Activated naive CD4-positive, alpha-beta T cell treated with anti-CD3 and anti-CD28 coated beads, Interleukin-2, amount 50 U/mL, for 16 hours (primary cell): ENCODE results near the gene MAPKAPK2.
"Not testable (repeated sequence)": the region's sequence is repeated elsewhere in the genome, so short reads cannot be mapped to it uniquely, and the experiment has no call there.

ENCODE experiments used
- DNase-seq: peaks from one replicate; pipeline ENCODE4 v3.0.0-alpha.2; 2020

The MAPKAPK2 gene

DNA sequence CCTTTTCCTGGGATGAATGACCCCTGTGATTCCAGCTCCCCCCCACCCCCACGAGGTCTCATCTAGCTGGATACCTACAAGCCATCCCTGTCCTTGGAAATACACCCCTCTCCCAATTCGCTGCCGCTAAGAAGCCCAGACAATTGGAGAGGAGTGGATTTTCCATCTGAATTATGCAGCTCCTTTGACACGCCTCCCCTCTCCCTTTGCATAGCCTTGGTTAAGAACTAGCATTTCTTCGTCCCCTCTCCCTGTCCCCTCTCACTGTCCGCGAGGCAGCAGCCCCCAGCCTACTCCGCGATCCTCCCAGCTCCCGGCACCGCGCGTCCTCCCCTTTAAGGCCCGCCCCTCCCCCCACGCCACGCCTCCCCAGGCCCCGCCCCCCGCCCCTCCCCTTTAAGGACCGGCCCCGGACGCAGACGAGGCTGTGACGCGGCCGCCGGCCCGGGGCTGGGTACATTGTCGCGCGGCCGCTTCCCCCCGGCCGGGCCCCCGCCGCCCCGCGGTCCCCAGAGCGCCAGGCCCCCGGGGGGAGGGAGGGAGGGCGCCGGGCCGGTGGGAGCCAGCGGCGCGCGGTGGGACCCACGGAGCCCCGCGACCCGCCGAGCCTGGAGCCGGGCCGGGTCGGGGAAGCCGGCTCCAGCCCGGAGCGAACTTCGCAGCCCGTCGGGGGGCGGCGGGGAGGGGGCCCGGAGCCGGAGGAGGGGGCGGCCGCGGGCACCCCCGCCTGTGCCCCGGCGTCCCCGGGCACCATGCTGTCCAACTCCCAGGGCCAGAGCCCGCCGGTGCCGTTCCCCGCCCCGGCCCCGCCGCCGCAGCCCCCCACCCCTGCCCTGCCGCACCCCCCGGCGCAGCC, at the start of gene MAPKAPK2:
TSS of gene MAPKAPK2 (plus strand) at position 428 of the 856 bp plus-strand sequence. CDS start at position 753, 325 bp downstream.
- DNase-seq: peak; percentile 70

DNA sequence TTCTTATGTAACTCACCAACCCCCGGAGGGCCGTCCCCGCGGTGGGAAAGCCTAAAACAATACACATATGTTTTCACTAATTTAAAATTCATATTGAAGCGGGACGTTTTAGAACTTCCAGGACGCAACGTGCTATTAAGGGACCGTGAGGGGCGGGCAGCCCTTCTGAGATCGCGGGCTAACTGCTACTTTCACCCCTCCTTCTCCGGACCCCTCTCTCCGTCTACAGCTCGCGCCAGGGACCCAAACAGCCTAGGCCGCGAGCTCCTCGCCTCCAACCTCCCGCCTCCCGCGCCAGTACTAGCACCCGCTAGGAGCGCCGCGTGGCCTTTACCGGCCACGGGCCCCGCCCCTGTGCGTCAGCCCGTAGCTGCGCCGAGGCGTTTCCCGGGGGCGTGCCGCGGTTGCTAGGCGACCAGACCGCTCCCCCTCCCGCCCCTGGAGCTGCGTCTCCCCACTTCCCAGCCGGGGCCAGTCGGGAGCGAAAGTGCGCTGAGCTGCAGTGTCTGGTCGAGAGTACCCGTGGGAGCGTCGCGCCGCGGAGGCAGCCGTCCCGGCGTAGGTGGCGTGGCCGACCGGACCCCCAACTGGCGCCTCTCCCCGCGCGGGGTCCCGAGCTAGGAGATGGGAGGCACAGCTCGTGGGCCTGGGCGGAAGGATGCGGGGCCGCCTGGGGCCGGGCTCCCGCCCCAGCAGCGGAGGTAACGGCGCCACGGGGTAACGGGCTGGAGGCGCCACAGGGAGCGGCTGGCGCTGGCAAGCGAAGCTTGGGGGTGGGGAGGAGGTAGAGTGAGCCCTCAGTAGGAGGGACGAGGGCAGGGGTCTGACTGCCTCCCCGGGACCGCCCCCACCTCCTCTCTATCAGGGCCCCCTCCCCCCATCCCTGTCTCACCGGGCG, 49.4 kb upstream of the MAPKAPK2 start, which contains the start of gene DYRK3:
TSS of gene DYRK3 (plus strand) at position 457 of the 898 bp plus-strand sequence. CDS start at position 625, 168 bp downstream.
- DNase-seq: peak; percentile 91

DNA sequence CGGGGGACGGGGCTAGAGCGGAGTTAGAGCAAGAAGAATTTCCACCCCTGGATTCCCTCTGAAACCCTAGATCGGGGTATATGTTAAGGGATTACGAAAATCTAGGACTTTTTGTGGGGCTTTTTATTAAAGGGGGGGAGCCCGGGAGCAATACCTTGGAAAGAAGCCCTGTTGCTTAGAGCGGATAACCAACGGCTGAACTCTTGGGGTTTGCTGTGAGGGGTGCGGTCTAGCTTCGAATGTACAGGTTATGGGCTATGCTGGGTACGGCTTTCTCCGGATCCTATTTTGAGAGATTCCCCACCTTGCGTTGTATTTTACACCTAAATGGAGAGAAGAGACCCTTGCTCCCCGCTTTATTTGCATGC, 48.7 kb upstream of the MAPKAPK2 start:
- DNase-seq: no peak

DNA sequence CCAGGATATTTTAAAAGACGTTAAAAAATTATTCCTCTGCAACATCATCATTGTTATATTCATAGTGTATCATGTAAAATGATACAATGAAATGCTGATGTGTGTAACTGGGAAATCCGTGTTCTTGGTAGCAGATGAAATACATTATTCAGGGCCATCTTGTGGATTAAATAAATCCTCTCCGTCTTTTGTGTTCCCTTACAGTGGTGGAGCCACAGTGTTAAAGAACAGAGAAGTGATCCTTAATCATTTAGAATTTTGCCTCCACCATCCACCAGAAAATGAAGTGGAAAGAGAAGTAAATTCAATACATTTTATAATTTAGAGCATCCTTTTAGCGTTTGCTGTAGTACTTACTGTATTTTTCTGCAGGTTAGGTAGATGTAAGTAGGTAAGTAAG, 48.0 kb upstream of the MAPKAPK2 start:
- DNase-seq: no peak

DNA sequence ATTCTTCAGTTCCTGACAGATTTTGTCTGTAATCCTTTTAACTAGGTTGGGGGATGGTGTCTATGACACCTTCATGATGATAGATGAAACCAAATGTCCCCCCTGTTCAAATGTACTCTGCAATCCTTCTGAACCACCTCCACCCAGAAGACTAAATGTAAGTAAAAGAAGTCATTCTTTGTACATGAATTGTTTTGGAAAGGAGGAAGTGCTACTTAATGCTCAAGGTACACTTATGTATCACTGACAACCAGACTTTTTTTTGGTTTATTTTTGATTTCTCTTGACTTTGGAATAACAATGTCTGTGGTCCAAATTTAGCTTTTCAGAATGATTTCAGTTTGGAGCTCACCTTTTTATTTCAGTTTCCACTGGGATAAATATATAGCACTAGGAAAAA, 47.1 kb upstream of the MAPKAPK2 start:
- no peak for DNase-seq

DNA sequence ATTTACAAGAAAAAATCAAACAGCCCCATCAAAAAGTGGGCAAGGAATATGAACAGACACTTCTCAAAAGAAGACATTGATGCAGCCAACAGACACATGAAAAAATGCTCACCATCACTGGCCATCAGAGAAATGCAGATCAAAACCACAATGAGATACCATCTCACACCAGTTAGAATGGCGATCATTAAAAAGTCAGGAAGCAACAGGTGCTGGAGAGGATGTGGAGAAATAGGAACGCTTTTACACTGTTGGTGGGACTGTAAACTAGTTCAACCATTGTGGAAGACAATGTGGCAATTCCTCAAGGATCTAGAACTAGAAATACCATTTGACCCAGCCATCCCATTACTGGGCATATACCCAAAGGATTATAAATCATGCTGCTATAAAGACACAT, 42.6 kb upstream of the MAPKAPK2 start:
- DNase-seq: not testable (repeated sequence)

DNA sequence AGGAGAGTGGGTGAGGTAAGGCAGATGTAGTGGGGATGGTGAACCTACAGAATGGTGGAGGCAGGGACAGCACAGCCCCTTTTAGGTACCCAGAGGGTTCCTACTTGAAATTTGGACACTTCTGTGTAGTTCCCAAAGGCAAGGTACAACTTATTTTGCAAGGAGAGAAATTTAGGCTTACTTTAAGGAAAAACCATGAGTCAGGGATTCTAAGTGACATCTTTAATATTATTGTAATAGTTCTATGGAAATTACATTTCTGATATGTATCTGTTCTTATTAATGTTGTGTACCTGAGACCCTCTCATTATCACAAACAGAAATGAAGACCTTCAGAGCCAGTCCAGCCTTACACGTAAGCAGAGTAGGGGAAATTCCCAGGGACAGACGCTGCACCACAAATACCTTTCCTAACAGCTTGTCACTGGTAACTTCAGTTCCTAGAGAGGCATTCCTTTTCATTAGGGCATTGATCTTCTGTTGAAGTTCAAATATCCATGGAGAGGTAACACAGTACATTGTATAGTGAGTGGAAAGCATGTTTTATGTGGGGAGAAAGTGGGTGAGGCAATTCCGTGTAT, 41.5 kb upstream of the MAPKAPK2 start:
- no peak for DNase-seq

DNA sequence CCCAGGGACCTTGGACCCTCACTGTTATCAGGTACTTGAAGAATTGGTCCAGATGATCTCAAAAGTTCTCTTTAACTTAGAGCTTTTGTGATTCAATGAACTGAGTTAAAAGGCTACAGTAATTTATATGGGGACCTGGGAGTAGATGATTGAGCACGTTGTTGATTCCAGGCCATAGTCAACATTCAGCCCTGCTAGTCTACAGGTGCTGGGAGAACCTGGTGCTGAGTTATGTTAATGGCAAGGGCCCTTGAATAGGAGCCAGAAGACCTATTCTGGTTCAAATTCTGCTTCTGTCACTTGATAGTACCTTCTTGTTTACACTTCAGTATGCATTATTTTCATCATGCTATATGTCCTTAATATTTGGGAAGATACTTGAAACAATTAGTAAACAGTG, 38.2 kb upstream of the MAPKAPK2 start:
- no peak for DNase-seq

DNA sequence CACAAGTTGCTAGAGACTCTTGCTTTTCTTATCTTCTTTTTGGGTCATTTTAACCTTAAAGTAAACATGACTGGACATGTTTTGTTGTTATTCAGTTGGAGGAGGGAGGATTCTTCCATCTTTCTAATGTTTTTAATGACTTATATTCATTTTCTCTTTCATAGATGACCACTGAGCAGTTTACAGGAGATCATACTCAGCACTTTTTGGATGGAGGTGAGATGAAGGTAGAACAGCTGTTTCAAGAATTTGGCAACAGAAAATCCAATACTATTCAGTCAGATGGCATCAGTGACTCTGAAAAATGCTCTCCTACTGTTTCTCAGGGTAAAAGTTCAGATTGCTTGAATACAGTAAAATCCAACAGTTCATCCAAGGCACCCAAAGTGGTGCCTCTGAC, 37.5 kb upstream of the MAPKAPK2 start:
- no peak for DNase-seq

DNA sequence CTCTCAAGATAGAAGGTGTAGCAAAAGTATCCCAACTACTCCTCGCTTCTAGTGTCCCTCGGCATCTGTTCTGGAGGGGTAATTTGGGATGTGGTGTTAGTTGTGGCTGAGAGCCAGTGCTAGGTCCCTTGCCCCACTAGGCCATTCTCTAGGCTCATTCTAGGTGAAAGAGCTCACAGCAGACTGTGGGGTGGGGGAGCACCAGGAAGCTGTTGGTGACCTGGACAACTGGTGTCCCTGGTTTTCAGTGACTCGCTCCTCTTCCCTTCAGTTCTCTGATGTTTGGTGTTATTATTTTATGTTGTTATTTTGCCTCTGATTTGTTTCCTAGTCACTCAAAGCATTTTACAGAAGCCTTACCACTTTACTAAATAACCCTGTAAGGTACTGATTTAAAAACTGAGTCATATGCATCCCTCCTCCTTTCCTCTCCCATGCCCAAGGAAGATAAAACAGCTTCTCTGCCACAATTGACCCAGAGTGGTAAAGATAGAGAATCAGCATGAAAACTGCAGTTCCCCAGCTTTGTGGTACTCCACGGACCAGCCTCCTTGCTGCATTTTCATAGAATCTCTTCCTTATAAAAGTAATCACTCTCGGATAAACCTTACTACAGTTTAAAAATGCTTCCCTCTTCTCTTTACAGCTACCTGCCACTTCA, 35.3 kb upstream of the MAPKAPK2 start:
- no peak for DNase-seq

DNA sequence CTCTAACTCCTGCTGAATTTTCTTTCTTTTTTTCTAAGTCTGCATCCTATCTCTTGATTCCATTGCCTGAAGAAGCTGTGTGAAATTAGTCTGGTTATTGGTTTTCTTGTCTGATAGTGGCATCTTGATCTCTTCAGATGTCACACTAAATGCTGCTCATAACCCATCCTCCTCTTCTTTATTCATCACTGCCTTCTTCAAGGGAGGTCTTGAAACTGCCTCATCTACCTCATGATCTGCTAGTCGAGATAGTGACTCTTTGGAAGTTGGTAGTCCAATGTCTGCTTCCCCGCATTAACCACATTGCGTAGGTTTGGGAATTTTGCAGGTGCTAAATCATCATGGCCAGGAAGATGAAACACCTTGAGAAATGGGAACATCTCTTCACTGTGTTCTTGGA, 33.7 kb upstream of the MAPKAPK2 start:
- no peak for DNase-seq

DNA sequence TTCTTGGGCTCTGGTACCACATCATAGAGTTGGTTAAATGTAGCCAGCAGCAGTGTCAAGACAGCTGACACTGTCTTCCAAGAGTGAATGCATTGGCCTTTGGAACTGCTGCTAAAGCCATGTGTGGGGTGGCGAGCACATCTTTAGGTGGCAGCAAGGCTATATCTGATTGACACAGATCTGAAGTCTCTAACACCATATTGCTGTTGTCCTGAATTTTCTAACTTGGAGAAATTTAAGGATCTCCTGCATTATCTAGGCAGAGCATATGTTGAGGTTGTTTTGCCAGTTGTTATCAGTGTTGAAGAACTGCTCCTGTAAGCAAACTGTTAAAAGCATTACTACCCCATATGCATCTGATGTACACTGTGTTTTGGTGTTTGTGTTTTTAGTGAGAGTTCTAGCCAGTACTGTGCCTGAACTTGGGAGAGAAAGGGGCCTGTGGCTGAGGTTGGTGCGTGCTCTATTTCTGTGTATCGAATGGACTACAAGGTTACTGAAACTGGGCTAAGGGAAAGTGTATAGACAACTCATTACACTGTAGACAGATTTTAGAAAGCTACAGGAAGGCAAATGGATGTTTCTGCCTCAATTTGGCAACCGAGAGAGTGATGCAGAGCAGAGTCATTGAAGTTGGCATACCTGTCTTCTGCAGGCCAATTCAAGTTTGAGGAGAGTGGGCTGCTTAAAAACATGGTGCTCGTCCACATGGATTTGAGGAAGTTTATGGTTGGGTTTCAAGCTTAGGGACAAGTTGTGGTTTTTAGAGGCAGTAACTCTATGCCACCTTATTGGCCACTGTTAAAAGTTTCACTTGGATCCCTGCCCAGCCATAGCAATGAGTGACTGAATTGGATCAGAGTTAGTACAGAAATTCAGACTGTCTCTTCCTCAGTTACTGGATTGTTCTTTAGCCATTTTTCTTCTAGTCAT, 32.5 kb upstream of the MAPKAPK2 start:
- DNase-seq: no peak

DNA sequence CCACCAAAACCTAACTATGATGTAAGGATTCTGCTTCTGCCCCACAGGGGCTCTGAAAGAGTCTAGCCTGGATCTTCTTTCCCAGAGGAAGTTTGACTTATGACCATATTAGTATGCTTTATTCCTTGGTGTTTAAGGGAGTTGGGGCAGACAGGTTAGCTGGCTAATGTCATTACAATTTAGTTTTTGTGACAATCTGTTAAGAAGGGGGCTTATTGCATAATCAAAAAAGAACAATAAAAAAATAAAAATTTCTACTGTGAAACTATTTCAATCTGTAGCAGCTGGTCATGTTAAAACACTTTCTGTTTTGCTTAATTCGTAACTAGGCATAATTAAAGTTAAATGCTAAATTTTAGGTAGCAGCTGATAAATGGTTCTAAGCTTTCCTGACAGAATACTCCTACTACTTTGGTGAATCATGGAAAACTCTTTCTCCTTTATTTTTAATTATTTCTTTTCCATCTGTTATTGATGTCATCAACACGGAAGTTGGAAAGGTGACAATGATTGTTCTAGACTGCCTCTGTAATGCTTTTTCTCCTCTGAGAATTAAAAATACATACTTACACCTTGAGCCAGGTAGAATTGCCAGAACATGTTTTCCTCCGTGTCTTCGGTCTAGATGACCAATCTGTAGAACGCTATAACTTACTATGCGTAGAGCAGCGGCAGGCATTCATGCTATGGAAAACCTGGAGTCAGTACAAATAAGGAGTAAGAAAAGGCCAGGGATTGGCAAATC, 30.8 kb upstream of the MAPKAPK2 start:
- no peak for DNase-seq

DNA sequence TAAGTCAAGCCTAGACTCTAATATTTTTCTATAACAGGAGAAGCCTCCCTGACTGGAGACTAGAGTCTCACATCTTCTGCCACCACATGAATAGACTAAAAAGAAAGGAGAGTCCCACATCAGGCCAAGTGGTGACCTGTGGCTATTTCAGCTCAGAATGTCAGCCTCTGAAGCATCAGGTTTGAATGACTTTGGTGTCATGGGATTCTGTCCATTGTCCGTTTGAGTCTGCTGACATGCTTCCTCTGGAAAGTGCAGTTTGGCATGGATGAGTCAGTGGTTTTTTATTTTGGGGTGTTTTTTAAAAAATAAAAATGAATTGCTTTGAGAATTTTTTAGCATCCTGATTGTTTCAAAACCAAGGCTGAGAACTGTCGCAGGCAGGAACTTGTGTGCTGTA, 29.9 kb upstream of the MAPKAPK2 start:
- no peak for DNase-seq

DNA sequence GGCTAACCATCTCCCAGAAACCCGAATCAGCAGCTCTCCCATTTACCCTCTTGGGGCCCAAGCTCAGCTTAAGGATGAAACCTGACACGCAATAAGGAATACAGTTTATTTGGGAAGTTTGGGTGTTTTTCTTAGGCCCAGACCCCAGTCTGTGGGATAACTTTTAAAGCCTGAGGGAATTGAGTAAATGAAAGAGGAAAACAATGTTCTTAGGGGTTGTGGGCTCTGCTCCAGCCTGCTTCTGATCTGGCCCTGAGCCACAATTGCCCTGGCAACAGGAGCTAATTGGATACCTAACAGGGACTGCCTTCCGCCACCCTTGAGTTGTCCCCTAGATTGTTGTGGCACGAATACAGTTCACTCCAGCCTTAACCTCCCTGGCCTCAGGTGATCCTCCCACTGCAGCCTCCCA, 29.2 kb upstream of the MAPKAPK2 start:
- no peak for DNase-seq

DNA sequence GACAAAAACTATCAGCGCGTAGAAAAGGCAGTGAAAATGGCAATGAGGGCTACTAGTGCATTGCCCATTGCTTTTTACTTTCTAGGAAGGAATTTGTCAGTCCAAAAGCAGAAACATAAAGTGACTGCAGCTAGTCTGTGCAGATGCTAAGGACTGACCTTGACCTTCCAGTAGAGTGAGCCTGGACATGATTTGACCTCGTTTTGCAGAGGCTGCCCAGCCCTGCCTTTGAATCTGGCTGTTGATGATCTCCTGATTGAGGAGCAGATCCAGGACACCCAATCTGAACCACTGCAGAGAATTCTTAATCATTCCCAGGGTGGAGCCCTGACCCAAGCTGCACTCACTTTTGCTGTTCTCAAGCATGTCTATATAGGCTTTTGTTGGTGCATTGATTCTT, 27.8 kb upstream of the MAPKAPK2 start:
- no peak for DNase-seq

DNA sequence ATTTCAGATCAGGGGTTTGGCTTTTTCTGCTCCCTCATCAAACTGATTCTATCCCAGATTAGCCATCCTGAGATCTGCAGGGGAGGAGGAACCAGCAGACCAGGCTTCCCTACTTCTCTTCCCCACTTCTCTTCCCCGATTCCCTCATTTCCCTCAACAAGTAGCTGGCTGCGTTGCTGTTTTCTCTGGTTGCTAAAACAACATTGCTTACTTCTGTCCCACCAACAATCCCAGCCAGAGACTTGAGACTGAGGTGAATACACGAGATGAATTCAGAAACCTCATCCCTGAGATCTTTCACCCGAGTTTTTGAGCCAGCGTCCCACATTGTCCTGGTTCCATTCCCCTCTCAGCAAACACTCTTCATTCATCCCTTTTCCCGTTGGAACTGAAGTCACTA, 27.0 kb upstream of the MAPKAPK2 start:
- DNase-seq: no peak

DNA sequence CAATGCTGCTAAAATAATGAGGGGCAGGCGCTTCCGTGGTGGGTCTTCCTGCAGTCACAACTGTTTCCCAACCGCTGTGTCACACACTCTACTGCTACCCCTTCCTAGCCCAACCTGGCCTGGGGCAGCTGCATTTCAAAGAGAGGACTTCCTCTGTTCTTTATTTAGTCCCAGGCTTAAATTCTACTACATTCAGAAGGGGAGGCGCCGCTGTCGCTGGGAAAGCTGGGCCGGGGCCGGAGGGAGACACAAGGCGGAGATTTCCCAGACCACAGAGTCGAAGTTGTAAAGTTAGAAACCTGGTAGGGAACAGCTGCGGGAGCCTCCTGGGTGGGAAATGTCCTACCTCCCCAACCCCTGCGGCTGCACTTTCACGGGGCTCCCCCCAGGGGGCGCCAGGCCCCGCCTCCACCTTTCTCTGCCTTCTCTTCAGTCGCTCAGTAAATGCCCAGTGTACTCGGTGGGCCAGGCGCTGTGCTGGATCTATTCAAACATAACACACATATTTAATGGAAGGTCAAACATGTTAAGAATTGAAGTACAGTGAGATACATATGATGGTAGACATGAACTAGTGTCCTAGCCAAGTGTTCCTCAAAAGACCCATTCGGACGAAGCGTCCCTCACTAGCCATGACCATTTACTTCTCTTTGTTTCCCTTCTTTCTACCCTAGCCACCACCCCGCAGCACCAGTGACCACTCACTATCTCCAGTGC, 26.3 kb upstream of the MAPKAPK2 start:
- DNase-seq: peak; percentile 48

DNA sequence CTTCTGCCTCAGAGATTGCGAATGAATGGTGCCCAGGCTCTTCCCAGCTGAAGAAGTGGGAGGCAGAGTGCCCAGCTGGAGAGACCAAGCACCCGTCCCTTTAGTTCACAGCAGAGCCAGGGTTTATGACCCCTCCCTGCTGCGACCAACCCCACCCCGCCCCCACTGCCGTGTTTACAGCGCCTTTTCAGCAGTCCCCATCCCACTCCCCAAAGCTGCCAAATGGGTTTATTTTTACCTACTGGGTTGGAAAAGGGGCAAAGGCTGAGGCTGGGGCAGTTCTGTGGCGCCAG, 25.8 kb upstream of the MAPKAPK2 start:
- no peak for DNase-seq

DNA sequence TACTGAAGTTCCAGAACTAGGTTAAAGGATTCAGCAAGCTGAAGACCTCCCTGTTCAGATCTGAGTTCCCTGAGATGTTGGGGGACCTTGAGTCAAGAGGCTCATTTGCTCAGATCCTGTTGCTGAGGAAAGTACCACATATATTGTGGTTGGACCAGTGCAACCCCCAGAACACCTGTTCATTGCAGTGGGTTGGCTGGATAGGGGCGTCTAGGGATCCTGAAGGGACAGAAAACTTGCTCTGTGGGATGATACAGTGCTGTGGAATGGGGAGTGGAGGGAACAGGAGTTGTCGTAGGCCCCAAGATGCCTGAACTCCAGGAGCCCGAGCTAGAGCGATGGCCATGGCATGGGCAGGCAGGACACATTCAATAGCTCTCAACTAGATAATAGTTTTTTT, 24.6 kb upstream of the MAPKAPK2 start:
- no peak for DNase-seq
